ENCODE results near the gene TRAM2.
A peak's percentile ranks its signal among the peaks of the same experiment; 100 is the strongest.

The TRAM2 gene

DNA sequence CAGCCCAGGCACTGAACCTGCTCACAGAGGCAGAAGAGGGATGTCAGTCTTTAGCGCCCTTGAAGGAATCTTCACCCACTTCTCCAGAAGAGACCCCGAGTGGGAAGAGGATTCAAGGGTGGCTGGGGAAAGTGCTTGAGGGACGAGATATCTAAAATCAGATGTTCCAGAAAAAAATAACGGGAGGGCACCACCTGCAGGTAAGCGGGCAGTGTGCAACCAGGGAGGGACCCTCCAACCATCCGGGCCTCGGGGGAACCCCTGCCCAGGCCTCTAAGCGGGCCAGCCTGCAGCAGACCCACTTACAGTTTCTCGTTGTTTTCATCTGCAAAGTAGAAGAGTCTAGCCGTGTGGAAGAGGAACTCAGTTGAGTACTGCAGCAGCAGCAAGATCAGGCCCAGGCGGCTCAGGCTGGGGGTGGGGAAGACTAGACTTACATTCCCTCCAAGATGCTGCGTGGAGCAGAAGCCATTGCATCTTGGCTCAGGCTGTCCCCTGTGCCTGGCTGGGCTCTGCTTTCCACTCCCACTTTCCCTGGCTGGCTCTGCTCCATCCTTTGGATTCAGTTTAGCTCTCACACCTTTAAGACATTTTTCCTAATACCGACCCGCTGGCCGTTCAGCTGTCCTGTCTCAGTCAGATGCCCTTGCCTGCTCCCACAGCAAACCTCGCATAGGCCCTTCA, 71.0 kb downstream of the TRAM2 start:
- DNase-seq, result no peak

DNA sequence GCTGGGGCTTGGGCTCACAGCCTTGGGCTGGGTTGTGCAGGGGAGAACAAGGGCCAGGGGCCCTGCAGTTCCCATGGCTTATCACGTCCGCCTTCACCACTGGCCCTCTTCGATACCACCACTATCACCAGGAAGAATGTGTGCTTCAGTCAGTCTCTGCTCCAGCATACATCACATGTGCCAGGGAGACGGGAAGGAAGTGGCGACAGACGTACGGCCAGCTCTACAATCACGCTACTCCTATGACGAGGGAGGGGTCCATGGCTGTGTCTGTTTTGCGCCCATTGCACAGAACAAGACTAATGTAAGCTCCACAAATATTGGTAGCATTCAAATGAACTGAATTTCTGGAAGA, 72.1 kb downstream of the TRAM2 start:
- DNase-seq, result no peak

DNA sequence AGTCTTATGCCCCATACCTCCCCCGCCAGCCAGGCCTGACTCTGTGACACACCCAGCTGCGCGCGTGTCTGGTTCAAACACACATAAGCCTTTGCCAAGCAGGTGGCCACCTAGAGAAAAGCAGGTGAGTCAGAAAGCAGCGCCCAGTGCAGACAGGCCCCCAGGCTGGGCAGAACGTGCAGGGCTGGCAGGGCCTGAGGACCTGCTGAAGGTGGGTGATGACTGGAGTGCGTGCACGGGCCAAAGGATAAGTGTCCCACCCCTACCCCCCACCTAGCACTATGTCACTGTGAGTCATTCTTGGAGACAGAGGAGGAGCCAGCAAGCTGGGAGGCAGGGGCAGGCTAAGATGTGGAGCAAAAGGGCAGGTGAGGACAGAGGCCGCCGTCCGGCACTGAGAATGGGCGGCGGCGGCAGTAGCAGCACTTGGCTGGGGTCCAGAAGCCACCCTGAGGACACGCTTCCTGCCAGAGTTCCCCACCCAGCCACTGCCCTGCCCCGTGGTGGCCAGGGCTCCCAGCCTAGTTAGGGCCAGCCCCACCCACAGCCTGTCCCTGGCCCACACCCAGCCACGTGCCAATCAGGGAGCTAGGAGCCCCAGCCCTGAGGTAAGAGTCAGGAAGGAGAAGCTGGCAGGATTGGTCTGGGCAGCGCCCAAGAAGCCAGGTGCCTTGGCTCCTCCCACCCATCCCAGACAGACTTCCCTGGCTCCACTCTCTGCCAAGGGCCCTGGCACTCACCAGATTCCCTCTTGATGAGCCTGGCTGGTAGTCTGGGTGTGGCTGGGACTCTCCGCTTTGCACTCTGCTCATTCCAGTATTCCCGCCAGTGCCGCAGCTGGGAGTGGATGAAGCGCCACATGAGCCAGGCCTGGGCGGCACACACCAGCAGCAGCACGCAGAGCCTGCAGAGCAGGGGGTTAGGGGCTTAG, 72.7 kb downstream of the TRAM2 start:
- peak; percentile 25 to 79 for DNase-seq

DNA sequence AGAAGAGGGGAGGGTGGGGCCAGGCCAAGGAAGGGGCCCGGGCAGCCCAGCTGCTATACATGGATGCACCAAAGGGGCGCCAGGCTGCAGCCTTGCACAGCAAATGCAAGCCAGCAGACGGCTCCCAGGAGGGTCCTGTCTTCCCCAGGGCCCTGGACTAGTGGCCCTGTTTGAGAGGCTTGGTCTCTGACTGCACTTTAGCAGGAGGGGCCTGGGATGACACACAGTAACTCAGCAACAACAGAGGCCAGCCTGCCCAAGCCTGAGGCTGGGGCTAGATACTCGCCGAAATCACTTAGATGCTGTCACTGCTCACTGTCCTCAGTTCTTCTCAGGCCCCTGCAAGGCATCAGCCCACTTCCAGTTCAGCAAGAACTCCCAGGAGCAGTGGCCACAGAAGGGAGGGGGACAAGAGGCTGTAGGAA, 73.5 kb downstream of the TRAM2 start:
- DNase-seq, result no peak

DNA sequence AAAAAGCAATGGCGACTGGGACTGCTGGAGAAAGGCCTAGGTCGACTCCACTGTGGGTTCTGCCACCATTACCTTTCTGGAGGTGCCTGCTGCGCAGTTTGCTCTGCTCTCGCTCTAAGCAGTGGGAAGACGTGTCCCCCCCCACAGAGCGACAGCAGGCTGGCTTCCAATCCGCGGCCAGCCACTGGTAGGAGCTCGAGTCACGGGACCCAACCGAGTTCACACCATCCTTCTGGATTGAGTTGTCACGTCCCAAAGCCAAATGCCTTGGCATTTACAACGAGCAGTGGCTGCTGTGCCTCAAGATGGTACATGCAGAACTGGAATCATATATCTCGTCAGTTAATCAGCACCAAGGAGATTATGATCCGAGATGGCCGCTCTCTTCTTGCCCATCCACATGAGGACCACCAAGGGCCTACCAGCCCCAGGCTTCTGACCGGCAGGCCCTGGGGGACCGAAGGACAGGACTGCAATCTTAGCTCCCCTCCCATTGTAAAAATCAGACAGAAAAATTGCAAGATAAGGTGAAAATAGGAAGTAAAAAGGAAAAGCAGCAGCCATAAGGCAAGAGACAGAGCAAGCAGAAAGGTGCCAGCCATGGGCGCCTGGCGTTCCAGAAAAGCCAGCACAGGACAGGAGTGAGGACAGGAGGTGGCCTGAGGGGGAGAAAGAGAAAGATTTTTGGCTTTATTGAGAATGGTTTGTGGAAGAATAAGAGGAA, 74.4 kb downstream of the TRAM2 start:
- DNase-seq, result peak in 1 of 2 experiments; percentile 14

DNA sequence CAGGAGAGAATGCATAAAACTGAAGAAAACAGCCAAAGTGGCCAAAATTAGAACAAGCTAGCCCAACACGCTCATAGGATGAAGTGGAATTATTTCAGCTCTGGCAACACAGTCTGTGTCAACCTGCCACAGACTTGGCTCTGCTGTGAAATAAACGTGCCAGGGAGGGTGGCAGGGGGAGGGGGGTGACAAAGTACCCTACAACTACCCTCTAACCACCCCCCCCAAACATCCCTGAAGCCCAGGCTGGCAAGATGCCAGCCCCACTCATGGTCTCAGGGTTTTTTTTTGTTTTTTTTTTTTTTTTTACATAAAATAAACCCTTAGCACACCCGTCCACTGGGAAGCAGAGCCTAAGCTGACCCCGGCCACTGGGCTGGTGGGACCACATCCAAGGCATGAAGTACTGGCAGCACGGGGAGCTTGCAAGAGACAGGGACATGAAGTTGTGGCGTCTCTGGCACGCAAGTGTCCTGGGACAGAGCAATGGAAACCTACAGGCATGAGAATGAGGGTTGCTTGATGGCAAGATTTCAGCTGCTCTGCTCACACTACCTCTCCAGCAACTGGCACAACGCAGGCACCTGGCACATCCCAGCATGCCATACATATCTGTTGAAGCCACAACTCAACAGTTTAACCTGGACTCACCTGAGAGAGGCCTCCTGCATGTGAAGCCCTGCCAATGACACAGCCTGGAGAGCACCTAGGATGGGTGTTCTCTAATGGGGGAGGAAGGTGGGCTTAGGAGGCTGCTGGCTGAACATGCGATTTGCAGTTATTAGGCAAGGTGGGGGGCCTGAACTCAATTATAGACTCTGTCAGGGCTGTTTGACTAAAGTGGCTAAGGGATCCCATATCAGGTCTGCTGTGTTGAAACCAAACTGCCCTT, 76.4 kb downstream of the TRAM2 start:
- no peak for DNase-seq

DNA sequence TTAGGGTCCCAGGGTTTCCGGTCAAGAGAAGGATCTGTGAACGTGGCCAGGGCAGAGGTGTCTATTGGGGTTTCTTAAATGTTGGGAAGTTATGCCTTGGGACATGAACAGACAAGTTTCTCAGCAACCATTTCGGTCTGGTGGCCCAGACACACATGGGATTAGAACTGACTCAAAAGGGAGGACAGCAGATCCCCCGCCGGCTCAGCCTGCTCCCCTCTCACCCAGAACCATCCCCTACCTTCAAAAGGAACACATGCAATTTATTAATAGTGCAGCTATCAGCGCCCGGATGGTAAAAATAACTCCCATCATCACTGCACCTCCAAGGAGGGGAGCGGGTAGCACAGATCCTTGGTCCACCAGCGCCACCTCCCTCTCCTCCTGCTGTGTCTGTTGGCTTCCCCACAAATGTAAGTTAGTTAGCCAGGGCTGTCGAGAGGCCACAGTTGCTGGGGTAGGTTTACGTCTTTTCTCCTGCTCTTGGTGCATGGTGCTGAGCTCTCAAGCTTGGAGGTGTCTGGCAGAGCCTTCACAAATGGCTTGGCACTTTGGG, 77.1 kb downstream of the TRAM2 start:
- DNase-seq, result no peak

DNA sequence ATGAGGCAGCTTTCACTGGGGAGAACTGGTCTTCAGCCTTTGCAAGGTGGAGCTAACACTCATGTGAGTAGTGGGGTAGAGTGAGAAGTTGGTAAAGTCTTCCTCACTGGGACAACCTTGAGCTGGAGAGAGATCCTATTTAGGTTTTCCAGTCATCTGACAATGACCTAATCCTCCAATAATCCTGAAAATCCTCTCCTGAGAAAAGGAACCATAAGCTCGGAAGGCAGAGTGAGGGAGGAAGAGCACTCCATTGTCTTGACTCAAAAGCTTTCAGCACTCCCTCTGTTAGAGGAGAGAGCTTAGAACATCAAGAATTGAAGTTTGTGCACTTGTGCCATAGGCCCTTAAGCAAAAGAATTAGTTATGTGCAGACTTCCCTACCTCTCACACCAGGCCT, 77.8 kb downstream of the TRAM2 start:
- DNase-seq, result no peak

DNA sequence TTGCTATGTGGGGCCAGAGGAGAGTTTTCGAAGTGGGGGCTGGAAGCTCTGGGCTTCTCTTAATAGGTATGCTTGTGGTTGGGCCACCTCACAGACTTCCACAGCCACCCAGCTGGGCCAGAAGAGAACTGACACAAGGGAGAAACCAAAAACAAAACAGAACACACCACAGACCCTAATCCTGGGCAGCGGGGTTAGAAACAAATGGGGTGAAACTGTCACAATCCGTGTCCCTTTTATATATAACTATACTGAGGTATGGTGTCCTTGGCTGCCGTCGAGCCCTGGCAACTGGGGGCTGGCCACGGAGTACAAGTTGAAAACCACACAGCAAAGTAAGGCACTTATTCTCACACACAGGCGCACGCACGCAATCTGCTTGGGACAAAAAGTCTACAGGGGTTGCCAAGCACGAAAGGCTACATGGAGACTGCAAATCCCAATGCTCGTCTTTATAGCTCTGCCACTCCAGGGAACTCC, 78.3 kb downstream of the TRAM2 start:
- no peak for DNase-seq

DNA sequence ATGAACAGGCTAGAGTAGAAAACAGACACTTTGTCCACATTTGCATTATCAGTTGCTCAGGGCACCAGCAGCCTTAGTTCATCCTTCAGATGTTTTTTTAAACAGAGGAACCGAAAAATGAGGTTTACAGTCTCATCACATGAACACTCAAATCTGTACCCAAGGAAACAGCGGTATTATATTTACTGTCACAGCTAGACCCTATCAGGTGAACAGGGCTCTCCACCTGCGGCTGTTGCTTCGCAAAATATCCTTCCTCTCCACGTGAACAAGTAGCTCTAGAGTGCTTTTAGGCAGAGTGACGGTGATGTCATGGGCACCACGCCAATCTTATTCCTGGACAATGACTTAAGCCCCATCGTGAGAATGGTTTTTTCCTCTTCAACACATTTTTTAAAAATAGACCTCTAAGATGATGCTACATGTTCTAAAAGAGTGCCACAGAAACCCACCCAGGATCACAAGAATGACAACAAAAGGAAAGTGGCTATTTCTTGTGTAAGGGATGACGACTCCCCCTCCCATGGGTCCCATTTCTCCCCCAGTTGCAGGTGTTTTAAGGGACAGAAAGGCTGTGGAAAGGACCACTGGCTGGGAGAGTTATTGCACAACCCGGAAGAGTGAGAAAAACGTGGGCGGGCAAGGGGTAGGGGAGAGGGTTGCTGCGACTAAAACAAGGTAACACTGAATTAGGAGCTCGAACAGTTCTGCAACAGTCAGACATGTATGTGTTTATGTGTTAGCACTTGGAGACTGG, 79.0 kb downstream of the TRAM2 start:
- no peak for DNase-seq

DNA sequence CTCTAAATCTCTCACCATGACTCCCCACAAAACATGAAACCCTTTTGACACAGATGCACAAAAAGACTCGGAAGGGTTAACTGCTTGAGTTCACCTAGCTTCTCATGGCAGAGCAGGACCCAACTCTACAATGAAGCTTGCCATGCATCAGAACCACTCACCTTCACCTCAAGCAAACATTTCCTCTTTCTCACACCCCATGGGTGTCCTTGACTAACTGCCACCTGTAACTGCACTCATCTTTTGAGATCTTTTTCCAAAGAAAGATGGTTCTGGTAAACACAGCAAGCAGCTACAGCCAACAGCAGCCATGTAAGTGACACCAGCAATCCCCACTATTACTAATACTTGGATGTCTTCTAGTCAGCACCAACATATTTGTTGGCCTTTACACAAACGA, 80.2 kb downstream of the TRAM2 start:
- no peak for DNase-seq

DNA sequence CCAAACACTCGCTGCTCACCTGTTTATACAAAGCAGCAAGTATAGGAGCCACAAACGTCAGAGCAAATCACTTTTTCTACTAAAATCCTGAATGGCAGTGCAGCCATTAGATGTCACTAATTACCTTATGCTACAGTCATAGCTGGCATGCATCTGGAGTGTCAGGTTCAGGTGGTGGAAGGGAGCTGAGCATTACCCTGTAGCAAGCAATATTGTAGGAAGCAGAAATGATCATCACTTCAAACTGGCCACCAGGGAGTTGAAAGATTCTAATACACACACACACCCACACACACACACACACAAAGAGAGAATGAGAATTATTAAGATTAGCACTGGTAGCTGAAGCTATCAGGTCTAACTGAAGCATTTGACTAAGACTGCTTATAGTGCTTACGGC, 80.9 kb downstream of the TRAM2 start:
- DNase-seq, result no peak

DNA sequence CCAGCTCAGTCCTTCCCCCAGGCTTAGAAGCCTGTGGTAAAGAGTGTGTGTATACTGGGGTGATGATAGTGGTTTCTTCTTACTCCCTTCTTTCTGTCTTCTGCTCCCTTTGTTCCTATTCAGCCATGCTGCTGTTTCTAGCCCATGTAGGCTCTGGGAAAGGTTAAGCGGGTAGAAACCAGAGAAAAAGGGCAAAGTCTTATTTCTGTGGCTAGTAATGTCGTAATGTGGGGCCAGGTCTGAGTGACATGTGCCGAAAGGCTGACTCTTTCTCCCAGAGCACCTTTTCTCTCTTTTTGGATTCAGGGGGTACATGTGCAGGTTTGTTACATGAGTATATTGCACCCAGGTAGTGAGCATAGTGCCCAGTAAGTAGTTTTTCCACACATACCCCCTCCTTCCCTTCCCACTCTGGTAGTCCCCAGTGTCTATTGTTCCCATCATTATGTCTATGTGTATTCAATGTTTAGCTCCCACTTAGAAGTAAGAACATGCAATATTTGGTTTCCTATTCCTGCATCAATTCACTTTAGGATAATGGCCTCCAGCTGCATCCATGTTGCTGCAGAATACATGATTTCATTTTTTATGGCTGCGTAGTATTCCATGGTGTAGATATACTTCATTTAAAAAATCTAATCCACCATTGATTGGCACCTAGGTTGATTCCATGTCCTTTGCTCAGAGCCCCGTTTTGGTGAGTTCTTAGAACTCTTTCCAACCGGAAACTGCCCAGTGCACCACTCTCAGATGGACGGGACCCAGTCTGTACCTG, 82.4 kb downstream of the TRAM2 start:
- DNase-seq, result no peak

DNA sequence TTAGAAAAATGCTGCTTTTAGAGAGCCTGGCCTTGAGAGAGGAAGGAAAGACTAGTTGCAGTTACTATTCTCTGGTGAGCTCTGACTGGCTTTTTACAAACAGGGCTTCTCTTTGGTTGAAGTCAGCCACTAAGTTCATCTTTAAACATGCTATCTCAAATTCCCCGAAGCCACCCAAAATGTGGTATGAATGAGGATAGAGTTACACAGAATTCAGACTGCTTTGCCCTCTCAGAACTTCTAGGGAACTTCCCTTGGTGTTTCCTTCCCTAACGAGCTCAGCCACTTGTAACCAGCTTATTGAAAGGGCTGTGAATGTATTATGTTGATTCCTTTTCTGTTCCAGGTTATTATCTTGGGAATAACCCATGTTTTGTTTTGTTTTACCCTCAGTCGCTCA, 83.2 kb downstream of the TRAM2 start:
- no peak for DNase-seq

DNA sequence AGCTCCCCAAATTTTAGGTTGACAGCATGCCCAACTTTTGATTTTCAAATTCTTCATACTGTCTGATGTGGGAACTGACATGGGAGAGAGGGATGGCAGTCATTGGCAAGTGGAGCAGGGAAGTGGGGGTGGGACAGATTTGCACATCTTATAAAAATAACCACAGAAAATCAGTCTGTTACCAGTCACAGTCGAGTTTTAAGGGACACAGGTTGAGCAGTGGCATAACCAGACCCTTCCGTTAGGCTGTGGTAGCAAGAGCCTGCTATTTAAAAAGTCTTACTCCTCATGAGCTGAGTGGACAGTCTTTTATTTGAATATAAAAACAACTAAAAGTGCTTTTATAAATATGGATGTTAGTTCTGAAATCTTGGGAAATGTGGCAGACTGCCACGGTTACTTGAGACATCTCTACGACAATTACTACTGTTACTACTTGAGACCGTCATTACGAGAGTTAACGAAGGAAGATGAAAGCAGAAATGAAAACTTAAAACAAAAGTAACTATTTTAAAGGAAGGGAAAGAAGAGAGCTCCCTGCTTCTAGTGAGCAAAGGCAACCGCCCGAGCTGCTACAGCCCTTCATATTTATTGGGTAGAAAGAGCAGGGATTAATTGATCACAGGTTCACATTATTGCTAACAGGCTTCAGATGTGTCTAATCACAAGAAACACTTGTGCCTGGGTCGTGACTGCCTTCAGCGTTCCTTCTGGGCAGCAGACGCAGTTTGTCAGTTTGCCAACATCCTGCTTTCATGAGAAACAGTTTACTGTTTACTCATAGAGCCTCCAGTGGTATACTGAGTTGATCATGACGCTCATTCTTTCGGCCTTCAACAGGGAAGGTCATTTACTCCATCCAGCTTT, 85.4 kb downstream of the TRAM2 start:
- DNase-seq, result no peak

DNA sequence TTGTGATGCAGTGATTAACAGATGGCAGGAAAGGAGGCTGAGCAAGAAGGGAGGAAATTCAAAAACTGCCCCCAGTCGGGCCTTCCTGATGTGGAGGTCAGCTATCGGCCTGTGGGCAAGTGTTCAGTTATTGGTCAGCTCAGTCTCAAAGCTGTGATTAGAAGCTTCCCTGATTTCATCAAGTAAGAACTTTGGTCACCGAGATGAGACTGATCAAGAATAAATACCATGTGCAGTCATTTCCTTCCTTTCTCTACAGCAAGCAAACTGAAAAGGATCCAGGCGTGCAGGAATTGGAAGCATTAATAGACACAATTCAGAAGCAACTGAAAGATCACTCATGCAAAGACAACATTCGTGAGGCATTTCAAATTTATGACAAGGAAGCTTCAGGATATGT, 87.0 kb downstream of the TRAM2 start:
- no peak for DNase-seq

DNA sequence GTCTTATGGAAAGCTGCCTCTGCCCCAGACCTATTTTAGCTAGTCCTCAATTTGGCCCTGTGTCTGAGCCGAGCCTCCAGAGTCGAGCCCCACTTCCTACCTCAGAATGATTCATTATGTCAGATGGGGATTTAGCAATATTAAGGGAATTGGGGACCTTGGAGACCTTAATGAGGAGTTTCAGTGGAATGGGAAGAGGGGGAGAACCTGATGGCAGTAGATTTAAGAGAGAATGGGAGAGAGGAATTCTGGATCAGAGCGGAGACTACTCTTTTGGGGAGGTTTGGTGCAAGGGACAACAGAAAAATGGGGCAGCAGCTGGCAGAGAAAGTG, 93.2 kb downstream of the TRAM2 start:
- no peak for DNase-seq

DNA sequence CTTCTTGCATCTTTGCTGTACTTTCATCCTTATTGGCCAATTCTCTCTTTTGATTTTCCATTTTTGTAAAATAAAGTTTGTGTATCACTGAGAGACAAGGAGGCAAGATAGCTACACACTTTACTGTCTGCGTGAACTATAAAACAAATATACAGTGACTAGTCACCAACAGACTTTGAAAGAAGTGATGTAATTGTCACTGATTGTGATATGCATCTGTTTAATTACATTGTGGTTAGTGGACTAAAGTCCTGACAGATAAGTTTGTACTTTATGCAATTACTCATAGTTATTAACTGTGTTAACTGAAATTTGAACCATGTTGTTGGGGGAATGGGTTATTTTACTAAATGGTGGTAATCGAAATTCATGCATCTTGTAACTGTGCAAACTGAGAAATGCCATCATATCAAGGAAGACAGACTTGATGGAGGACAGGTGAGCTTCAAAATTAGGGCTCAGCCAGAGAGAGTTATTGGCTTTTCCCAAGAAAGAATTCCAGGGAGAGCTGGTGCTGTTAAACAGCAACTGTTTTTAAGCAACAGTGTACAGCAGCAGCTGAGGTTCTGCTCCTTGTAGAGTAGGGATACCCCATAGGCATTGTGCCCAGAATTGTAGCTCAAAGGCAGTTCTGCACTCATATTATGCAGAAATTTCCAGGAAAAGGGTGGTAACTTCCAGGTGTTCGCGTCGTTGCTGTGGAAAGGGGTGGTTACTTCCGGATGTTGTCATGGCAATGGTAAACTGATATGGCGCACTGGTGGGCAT, 93.8 kb downstream of the TRAM2 start:
- no peak for DNase-seq

DNA sequence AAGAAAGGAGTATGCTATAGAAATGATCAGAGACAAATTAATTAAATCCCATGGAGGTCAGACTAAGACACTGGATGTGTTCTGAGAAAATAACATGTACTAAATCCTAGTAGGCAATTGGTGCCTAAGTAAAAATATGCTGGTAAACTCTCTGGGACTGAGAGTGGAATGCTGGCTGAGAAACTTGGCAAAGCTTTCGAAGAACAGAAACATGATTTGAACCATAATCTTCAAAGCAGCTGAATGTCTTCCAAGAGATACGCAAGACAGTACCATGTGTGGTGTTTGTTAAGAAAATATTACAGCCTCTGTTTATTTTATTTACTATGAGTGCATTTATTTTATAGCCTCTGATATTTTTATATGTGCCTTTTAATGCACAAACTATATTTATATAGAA, 101.6 kb downstream of the TRAM2 start:
- DNase-seq, result no peak

Data from cerebellar nuclear complex (tissue), 1 donor.